Measurements from ENCODE around the gene ANKRD13B. TPM values are rescaled to one million over a fixed set of nuclear protein-coding genes. Genes with fewer than 3 reads are reported as not detected.

ANKRD13B gene
- total and polyA plus RNA-seq, 2 of the 13 experiments (the other 11 are each of a cell fraction or from before 2014, with no cell fraction given): 1.7 to 1.8 TPM

DNA sequence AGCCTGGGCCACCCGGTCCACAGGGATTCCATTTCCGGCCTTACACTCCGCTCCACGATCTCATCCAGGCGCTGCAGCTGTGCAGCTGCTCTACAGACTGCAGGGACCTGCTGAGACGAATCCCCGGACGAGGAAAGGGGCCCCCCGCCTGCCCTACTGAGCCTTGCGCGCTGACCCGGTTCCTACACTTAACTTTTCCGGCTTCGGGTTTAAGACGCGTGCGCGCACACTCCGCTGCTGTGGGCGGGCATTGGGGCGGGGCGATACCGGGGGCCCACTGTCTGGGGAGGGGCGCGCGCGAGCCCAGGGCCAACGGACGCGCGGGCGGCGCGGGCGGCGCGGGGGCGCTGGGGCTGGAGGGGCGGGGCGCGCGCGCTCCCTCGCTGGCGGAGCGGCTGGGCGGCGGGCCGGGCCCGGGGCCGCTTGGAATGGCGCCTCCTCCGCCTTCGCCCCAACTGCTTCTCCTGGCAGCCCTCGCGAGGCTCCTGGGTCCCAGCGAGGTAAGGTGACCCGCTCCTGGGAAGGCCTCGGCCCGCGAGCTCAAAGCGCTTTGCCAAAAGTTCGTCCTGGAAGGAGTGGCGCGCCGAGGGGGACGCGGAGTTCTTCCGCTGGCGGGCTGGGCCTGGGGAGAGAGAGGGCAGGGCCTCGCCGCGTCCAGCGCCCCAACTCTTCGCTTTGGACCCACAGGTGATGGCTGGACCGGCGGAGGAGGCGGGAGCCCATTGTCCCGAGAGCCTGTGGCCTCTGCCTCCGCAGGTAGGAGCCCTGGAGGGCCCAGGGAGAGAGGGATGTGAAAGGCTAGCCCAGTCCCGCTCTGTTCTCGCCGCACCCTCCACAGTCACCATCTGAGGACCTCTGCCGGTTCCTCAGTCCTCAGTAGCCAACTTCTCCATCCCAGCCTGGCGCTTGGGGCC lies 24.3 kb upstream of the ANKRD13B start, which contains the start of gene TP53I13 (continued):
- TF ChIP-seq, protein P1, sequence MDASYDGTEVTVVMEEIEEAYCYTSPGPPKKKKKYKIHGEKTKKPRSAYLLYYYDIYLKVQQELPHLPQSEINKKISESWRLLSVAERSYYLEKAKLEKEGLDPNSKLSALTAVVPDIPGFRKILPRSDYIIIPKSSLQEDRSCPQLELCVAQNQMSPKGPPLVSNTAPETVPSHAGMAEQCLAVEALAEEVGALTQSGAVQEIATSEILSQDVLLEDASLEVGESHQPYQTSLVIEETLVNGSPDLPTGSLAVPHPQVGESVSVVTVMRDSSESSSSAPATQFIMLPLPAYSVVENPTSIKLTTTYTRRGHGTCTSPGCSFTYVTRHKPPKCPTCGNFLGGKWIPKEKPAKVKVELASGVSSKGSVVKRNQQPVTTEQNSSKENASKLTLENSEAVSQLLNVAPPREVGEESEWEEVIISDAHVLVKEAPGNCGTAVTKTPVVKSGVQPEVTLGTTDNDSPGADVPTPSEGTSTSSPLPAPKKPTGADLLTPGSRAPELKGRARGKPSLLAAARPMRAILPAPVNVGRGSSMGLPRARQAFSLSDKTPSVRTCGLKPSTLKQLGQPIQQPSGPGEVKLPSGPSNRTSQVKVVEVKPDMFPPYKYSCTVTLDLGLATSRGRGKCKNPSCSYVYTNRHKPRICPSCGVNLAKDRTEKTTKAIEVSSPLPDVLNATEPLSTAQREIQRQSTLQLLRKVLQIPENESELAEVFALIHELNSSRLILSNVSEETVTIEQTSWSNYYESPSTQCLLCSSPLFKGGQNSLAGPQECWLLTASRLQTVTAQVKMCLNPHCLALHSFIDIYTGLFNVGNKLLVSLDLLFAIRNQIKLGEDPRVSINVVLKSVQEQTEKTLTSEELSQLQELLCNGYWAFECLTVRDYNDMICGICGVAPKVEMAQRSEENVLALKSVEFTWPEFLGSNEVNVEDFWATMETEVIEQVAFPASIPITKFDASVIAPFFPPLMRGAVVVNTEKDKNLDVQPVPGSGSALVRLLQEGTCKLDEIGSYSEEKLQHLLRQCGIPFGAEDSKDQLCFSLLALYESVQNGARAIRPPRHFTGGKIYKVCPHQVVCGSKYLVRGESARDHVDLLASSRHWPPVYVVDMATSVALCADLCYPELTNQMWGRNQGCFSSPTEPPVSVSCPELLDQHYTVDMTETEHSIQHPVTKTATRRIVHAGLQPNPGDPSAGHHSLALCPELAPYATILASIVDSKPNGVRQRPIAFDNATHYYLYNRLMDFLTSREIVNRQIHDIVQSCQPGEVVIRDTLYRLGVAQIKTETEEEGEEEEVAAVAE (CRISPR knock-in tag; IDR thresholded peaks at IDR 0.05; ENCODE audit: borderline replicate concordance): 0 out of 2 replicates have a peak, but pooled peaks have one; percentile 31
- TF ChIP-seq NFRKB (IDR thresholded peaks at IDR 0.05) (no peak), HDAC6 (IDR thresholded peaks at IDR 0.05; ENCODE audit: low read depth, low read length) (no peak), HNRNPH1 (optimal IDR thresholded peaks at IDR 0.05; ENCODE audit: low read depth, low read length) (no peak), IRX3 (CRISPR knock-in tag; IDR thresholded peaks at IDR 0.05; ENCODE audit: borderline replicate concordance, low read depth) (no peak), NKX3-1 (CRISPR knock-in tag; IDR thresholded peaks at IDR 0.05) (0 out of 2 replicates have a peak, but pooled peaks have one; percentile 59), ZNF781 (CRISPR knock-in tag; IDR thresholded peaks at IDR 0.05; ENCODE audit: borderline replicate concordance, not compliant biosample characterization) (no peak), ZNF136 (CRISPR knock-in tag; IDR thresholded peaks at IDR 0.05; ENCODE audit: low read depth) (no peak), XRCC5 (optimal IDR thresholded peaks at IDR 0.05; ENCODE audit: low read length) (no peak), SMAD1 (CRISPR knock-in tag; IDR thresholded peaks at IDR 0.05; ENCODE audit: borderline replicate concordance, low read depth) (no peak), ONECUT2 (CRISPR knock-in tag; IDR thresholded peaks at IDR 0.05) (no peak), ZNF432 (CRISPR knock-in tag; IDR thresholded peaks at IDR 0.05; ENCODE audit: borderline replicate concordance) (no peak), SRY (CRISPR knock-in tag; IDR thresholded peaks at IDR 0.05) (no peak), MBNL3 (CRISPR knock-in tag; conservative IDR thresholded peaks at IDR 0.05) (no peak), SRSF1 (optimal IDR thresholded peaks at IDR 0.05; ENCODE audit: low read depth, low read length) (peak; percentile 55), SOX5 (CRISPR knock-in tag; IDR thresholded peaks at IDR 0.05; ENCODE audit: borderline replicate concordance) (0 out of 2 replicates have a peak, but pooled peaks have one; percentile 22), MTF2 (CRISPR knock-in tag; IDR thresholded peaks at IDR 0.05; ENCODE audit: borderline replicate concordance) (no peak), ERF (CRISPR knock-in tag; IDR thresholded peaks at IDR 0.05) (peak; percentile 23; the same call in 1 of the 2 replicates), FOXO1 (CRISPR knock-in tag; IDR thresholded peaks at IDR 0.05) (no peak; the same call in 1 of the 2 replicates), GATAD1 (CRISPR knock-in tag; IDR thresholded peaks at IDR 0.05) (no peak)
- TF ChIP-seq, protein P2, sequence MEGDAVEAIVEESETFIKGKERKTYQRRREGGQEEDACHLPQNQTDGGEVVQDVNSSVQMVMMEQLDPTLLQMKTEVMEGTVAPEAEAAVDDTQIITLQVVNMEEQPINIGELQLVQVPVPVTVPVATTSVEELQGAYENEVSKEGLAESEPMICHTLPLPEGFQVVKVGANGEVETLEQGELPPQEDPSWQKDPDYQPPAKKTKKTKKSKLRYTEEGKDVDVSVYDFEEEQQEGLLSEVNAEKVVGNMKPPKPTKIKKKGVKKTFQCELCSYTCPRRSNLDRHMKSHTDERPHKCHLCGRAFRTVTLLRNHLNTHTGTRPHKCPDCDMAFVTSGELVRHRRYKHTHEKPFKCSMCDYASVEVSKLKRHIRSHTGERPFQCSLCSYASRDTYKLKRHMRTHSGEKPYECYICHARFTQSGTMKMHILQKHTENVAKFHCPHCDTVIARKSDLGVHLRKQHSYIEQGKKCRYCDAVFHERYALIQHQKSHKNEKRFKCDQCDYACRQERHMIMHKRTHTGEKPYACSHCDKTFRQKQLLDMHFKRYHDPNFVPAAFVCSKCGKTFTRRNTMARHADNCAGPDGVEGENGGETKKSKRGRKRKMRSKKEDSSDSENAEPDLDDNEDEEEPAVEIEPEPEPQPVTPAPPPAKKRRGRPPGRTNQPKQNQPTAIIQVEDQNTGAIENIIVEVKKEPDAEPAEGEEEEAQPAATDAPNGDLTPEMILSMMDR (CRISPR knock-in tag; IDR thresholded peaks at IDR 0.05): no peak; the same call in 1 of the 2 replicates
- TF ChIP-seq, protein P3, sequence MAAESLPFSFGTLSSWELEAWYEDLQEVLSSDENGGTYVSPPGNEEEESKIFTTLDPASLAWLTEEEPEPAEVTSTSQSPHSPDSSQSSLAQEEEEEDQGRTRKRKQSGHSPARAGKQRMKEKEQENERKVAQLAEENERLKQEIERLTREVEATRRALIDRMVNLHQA (CRISPR knock-in tag; IDR thresholded peaks at IDR 0.05): no peak

Measured in HepG2 (cell line).